GM21825 (cell line): Measurements from ENCODE around the gene GTF3C1.

ENCODE experiments used
- ATAC-seq: cut with Tn5 transposase; IDR thresholded peaks from one replicate; pipeline ENCODE4 v1.9.1; 2021; ENCODE audit warnings: mild to moderate bottlenecking, moderate library complexity; ENCODE audit not compliant: unreplicated experiment

GTF3C1 gene

DNA sequence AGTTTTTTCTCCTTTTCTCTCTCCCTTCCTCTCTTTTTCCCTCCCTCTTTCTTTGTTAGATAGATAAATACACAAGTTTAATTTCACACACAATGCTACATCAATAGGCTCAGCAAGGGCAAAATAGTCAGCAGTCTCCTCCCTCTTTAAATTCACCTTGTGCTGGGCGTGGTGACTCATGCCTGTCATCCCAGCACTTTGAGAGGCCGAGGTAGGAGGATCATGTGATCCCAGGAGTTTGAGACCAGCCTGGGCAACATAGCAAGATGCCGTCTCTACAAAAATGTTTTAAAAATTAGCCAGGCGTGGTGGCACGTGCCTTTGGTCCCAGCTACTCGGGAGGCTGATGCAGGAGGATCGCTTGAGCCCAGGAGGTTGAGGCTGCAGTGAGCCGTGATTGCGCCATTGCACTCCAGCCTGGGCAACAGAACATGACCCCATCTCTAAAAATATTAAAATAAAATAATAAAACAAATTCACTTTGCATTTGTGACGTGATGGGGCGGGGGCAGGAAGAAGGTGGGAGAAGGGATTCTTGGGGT lies 120.3 kb downstream of the GTF3C1 start:
- no peak for ATAC-seq

- ATAC-seq: no peak
Measured at GRCh38 chr16:27428026-27428785, 121.5 kb downstream of the GTF3C1 start.

- no peak for ATAC-seq
Measured at GRCh38 chr16:27427538-27427937, 122.2 kb downstream of the GTF3C1 start.

DNA sequence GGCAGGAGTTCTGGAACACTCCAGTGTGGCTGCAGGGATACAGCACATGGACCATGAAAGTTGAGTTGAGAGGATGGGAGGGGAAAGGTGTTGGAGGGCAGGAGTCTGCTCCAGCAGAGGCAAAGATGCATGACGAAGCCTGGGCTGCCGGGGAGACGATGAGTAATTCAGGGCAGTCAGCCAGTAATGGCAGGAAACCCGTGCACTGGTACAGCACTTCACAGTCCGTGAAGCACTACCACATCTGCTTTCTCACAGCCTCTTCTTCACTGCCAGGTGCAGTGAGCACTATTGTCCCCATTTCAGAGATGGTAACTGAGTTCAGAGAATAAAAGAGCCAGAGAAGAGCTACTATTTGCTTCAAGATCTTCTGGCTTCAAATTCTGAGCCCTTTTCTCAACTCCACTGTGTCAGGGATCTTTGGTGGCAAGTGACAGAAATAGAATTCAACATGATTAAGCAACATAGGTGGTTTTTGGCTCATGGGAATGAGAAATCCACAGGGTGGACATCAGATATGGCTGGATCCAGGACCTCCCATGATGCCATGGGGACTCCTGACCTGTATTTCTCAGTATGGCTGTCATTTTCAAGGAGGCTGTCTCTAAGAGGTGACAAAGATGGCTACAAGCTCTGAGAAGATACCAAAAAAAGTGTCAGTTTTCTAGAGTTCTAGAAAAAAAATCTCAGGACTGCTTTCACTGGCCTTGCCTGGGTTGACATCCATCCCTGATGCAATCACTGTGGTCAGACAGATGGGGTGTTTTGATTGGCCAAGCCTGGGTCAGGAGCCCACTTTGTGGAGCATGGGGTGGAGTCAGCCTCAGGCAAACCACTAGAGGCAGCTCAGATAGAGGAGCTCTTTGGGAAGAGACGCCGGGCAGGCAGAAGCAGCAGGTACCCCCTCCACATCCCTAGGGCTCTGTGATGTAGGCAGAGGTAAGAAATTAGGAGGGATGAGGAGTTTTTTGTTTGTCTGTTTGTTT lies 123.0 kb downstream of the GTF3C1 start:
- peak; percentile 59 for ATAC-seq

GRCh38 chr16:27425961-27426360 lies 123.8 kb downstream of the GTF3C1 start:
- ATAC-seq: no peak

DNA sequence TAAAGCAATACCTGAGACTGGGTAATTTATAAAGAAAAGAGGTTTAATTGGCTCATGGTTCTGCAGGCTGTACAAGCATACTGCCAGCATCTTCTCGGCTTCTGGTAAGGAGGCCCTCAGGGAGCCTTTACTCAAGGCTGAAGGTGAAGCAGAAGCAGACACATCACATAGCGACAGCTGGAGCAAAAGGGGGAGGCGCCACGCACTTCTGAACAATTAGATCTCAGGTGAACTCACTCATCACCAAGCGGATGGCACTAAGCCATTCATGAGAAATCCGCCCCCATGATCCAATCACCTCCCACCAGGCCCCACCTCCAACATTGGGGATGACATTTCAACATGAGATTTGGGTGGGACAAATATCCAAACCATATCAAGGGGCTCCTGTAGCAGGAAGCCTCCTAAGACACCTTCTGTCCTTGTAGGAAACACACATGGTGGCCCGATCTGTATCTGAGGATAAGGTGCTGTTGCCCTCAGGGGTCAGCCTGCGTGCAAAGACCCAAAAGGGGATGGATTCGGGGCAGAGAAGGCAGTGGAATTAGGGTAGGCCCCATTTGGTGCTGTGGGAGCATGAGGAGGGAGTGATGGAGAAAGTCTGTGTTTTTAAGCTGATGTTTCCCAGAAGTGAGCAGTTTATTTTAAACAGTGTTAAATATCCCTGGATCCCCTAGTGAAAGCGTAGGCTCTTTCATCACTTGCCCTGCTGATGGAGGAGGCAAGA lies 124.8 kb downstream of the GTF3C1 start:
- no peak for ATAC-seq

- no peak for ATAC-seq
Measured at GRCh38 chr16:27421961-27422740, 127.6 kb downstream of the GTF3C1 start.

- no peak for ATAC-seq
Measured at GRCh38 chr16:27417047-27417671, 132.6 kb downstream of the GTF3C1 start.

DNA sequence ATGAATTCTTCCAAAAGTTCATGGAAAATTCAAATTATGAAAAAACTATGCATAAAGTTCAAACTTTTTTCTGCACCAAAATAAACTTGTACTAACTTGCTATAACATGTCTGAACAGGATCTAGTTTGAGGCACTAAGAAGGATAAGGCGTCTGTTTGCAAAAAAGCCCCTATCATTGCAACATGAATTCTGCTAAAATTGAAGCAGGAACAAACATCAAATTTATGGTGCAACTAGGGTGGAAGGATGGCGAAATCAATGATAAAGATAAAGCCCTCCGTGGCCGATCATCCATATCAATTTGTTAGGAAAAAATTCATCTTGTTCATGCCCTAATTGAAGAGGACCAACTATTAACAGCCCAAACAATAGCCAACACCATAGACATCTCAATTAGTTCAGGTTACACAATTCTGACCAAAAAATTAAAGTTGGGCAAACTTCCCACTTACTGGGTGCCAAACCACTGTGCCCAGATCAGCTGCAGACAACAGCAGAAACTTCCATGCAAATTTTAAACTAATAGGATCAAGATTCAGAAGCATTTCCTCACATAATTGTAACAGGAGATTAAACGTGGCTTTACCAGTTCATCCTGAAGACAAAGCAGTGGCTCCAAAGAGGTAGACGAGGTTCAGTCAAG lies 134.8 kb downstream of the GTF3C1 start:
- no peak for ATAC-seq

DNA sequence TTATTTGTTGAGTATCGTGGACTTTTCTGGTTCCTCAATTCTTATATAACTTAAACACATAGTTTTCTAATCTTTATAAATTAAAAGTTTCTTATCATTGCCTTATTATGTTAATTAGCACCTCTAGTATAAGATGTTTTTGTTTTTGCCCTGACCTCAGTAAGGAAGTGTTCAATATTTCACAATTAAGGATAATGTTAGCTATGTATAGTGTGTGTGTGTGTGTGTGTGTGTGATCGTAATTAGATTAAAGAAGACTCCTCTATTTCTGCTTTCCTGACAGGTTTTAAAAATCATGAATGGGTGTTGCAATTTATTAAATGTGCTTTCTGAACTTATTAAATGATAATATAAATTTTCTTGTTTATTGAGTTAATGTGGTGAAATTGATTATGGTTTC lies 135.8 kb downstream of the GTF3C1 start:
- no peak for ATAC-seq

DNA sequence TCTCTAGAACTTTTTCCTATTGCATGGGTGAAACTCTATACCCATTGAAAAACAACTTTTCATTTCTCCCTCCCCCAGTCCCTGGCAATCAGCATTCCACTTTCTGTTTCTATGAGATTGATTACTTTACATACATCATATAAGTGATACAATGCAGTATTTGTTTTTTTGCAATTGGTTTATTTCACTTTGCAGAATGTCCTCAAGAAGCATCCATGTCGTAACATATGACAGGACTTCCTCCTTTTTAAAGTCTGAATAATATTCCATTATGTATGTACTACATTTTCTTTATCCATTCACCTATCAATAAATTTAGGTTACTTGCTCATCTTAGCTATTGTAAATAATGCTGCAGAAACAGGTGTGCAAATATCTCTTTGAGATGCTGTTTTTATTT lies 139.0 kb downstream of the GTF3C1 start:
- no peak for ATAC-seq
